GM12878 (cell line): ENCODE results near the gene SLC22A23. TPM values are rescaled to one million over a fixed set of nuclear protein-coding genes. Genes with fewer than 3 reads are reported as not detected.

Source experiments
- ATAC-seq: fragments of 200-7000 bp; cut with Tn5 transposase; 3 replicates; pipeline ENCODE4 v1.9.1; 2020; ENCODE audit warnings: mild to moderate bottlenecking, moderate library complexity
- BruUV-seq: library from RNA; stranded (reverse); fragments of 400-500 nt; replicated peaks from 2 replicates; lab custom pipeline; 2021; lab: Mats Ljungman, UMichigan
- CTCF ChIA-PET: fragments of 300-600 bp; sonication (Branson Sonifier 250); formaldehyde crosslinking; extraction: SDS; loops from one replicate; lab custom pipeline; 2021; ENCODE audit warnings: inconsistent platforms; lab: Yijun Ruan, JAX
- POLR2A ChIA-PET: fragments of 350-600 bp; formaldehyde crosslinking; extraction: SDS; loops from one replicate; lab custom pipeline; 2021; ENCODE audit warnings: inconsistent platforms; lab: Charles Lee
- RAD21 ChIA-PET: fragments of 300-600 bp; sonication (Branson Sonifier 250); formaldehyde crosslinking; loops from one replicate; lab custom pipeline; 2023; ENCODE audit warnings: antibody characterized with exemption; ENCODE audit not compliant: unreplicated experiment; lab: Charles Lee
- SMC1A ChIA-PET: fragments of 300-600 bp; sonication (Branson Sonifier 250); formaldehyde crosslinking; loops from one replicate; lab custom pipeline; 2023; ENCODE audit not compliant: unreplicated experiment, uncharacterized antibody; lab: Charles Lee
- DNase-seq: peaks from one replicate; pipeline ENCODE4 v3.0.0-alpha.2; 2011; ENCODE audit warnings: low read depth, low spot score
- FAIRE-seq: peaks from 3 replicates; lab custom pipeline; 2011; peaks lifted over from hg19 to GRCh38; lab: Jason Lieb, UNC
- H2AFZ ChIP-seq: 2 replicates; pipeline ENCODE4 v1.6.0; 2011; ENCODE audit warnings: low read depth, low read length, control low read depth; ENCODE audit not compliant: control insufficient read depth
- H3K27ac ChIP-seq: 2 replicates; pipeline ENCODE4 v1.5.1; 2011; ENCODE audit warnings: control low read depth; ENCODE audit not compliant: control insufficient read depth, insufficient read depth
- H3K27me3 ChIP-seq, 2 experiments: replicated peaks in 1 of 2; 2 replicates each; pipeline versions ENCODE4 v1.6.0 to v1.6.1; 2011; ENCODE audit warnings: low read length in 1 of 2; ENCODE audit not compliant: control insufficient read depth in 2 of 2, insufficient read depth in 2 of 2
- H3K36me3 ChIP-seq, 2 experiments: 2 replicates each; pipeline ENCODE4 v1.5.1; 2011; ENCODE audit warnings: low read length in 1 of 2; ENCODE audit not compliant: control insufficient read depth in 2 of 2, insufficient read depth in 2 of 2
- H3K4me1 ChIP-seq: 2 replicates; pipeline ENCODE4 v1.6.1; 2011; ENCODE audit warnings: mild to moderate bottlenecking, low read length, moderate library complexity, mixed read lengths; ENCODE audit not compliant: control insufficient read depth, insufficient read depth
- H3K4me2 ChIP-seq: 2 replicates; pipeline ENCODE4 v1.6.0; 2011; ENCODE audit warnings: control low read depth; ENCODE audit not compliant: control insufficient read depth, insufficient read depth
- H3K4me3 ChIP-seq: fragments of 200-600 bp; sonication (generic); 2 replicates; pipeline ENCODE4 v1.5.1; 2016
- H3K79me2 ChIP-seq: 2 replicates; pipeline ENCODE4 v1.6.0; 2011; ENCODE audit warnings: low read length; ENCODE audit not compliant: control insufficient read depth, insufficient read depth
- H3K9ac ChIP-seq: 2 replicates; pipeline ENCODE4 v1.8.0; 2011; ENCODE audit warnings: low read length, control low read depth, mixed read lengths; ENCODE audit not compliant: control insufficient read depth, insufficient read depth
- H3K9me3 ChIP-seq: replicated peaks from 3 replicates; pipeline ENCODE4 v1.5.1; 2011; ENCODE audit warnings: mild to moderate bottlenecking, low read length; ENCODE audit not compliant: control insufficient read depth, insufficient read depth
- H4K20me1 ChIP-seq: 2 replicates; pipeline ENCODE4 v1.6.0; 2011; ENCODE audit not compliant: control insufficient read depth, insufficient read depth
- ASH2L ChIP-seq: fragments of 300-600, 200-600 bp; sonication (generic); IDR thresholded peaks from 2 replicates; pipeline ENCODE4 v1.6.1; 2017; ENCODE audit warnings: low read depth, mild to moderate bottlenecking, borderline replicate concordance
- CREB1 ChIP-seq: IDR thresholded peaks from 2 replicates; pipeline ENCODE4 v1.6.1; 2012; ENCODE audit warnings: low read depth, mild to moderate bottlenecking, inconsistent platforms
- EGR1 ChIP-seq, 2 experiments: IDR thresholded peaks; 1 replicate in 1 of 2; 2 replicates in 1 of 2; pipeline ENCODE4 v1.6.1; 2011 to 2012; ENCODE audit warnings: low read depth in 2 of 2, low read length in 2 of 2, borderline replicate concordance in 1 of 2, mild to moderate bottlenecking in 1 of 2, moderate library complexity in 1 of 2
- SREBF1 ChIP-seq: IDR thresholded peaks from 2 replicates; pipeline ENCODE4 v1.6.1; 2012; ENCODE audit warnings: mild to moderate bottlenecking, low read length
- STAT3 ChIP-seq: IDR thresholded peaks from 2 replicates; pipeline ENCODE4 v1.6.1; 2011; ENCODE audit warnings: low read depth, low read length, improper control_type of control experiment
- WGBS: methylation state at CpG from one replicate; pipeline ENCODE4 v1.1.6; 2016; ENCODE audit warnings: low lambda C conversion rate; ENCODE audit not compliant: insufficient replicate concordance, insufficient coverage; ENCODE audit errors: missing lambda C conversion rate; 5-methylcytosine and 5-hydroxymethylcytosine counted together
- in situ Hi-C: fragments of 300-500 bp; cut with MboI; formaldehyde crosslinking; loops from 9 replicates; pipeline ENCODE4 v1.14.3; 2018; ENCODE audit warnings: mixed read lengths
- intact Hi-C: fragments of 100-400 bp; cut with micrococcal nuclease; formaldehyde crosslinking; loops from one replicate; pipeline ENCODE4 v1.14.2; 2022; ENCODE audit not compliant: unreplicated experiment
- polyA plus RNA-seq, 11 experiments: library from polyadenylated mRNA; depleted of rRNA in 4 of 11; unstranded in 6 of 11; stranded (reverse) in 5 of 11; fragments of >200 nt; fragmentation: Nextera tagmentation in 4 of 11; fragmentation: Illumina TruSeq in 1 of 11; extraction: Ambion mirVana in 4 of 11; extraction: Trizol in 1 of 11; gene quantifications; 1 replicate in 1 of 11; 2 replicates in 10 of 11; pipeline versions ENCODE4 v1.2.1 to v1.2.3, GENCODE V29; 2011 to 2016; ENCODE audit warnings: inconsistent platforms in 2 of 11, missing spikeins in 2 of 11, low read depth in 1 of 11
- total RNA-seq, 4 experiments: library from RNA; depleted of rRNA in 3 of 4; stranded (reverse); fragments of >200 nt in 3 of 4; fragmentation: Illumina TruSeq in 1 of 4; extraction: Trizol in 1 of 4; gene quantifications; 2 replicates each; pipeline versions ENCODE4 v1.2.1 to v1.2.3, GENCODE V29; 2013 to 2021
- TF ChIP-seq, protein P1 (sequence below): IDR thresholded peaks from 2 replicates; pipeline ENCODE4 v1.6.1; 2012; ENCODE audit warnings: low read depth, low read length, improper control_type of control experiment
- TF ChIP-seq, protein P2 (sequence below): IDR thresholded peaks from 2 replicates; pipeline ENCODE4 v1.6.1; 2011; ENCODE audit warnings: low read depth, low read length, improper control_type of control experiment, borderline replicate concordance
- TF ChIP-seq, protein P3 (sequence below): fragments of 450-650 bp; conservative IDR thresholded peaks from 2 replicates; pipeline ENCODE4 v1.6.1; 2017; ENCODE audit warnings: mild to moderate bottlenecking, moderate library complexity
- TF ChIP-seq, protein P4 (sequence below): fragments of 450-650 bp; IDR thresholded peaks from 2 replicates; pipeline ENCODE4 v1.6.1; 2016; ENCODE audit warnings: mild to moderate bottlenecking, moderate library complexity, borderline replicate concordance

Gene SLC22A23
- total and polyA plus RNA-seq, 10 of the 15 experiments (the other 5 are each of a cell fraction or from before 2014, with no cell fraction given): 0.20 to 2.4 (median 0.74) TPM

DNA sequence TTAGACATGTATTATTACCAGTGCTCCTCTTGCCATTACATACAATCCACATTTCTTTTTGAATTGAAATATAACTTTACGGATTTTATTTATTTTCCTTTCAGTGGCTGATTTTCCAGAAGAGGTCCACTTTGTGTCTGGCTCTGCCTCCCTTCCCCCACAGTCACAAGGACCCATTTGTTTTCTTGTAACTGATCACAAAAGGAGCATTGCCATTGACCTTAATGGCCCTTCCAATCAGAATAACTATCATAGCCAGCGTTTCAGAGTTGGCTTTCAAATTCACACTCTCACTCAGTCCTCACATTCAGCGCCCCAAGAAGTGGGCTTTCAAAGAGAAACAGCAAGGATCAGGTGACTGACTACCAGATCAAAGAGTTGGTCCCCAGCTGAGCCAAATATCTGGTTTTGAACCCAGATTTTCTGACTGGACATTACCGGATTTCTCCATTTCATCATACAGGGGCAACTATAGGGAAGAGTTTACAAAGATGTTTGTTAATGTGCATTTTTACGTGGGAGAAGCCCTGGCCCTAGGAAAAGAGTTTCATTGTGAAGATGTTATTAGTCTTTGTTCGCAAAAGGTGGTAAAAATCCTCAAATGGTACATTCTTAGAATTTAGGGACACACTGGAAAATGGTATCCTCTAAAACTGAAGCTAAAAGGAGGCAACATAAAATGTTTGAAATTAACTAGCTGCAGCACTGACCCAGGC, 2.0 kb upstream of the SLC22A23 start:
- DNase-seq (no peak), FAIRE-seq (no peak), ATAC-seq (no peak)
- H3K27ac ChIP-seq: no peak overlapping the region
- BruUV-seq: no TSS peak
- TF ChIP-seq CREB1: no peak
- TF ChIP-seq, protein P1, sequence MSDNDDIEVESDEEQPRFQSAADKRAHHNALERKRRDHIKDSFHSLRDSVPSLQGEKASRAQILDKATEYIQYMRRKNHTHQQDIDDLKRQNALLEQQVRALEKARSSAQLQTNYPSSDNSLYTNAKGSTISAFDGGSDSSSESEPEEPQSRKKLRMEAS: no peak
- no peak for TF ChIP-seq SREBF1
- TF ChIP-seq STAT3: no peak
- no peak for TF ChIP-seq ASH2L
- TF ChIP-seq, protein P2, sequence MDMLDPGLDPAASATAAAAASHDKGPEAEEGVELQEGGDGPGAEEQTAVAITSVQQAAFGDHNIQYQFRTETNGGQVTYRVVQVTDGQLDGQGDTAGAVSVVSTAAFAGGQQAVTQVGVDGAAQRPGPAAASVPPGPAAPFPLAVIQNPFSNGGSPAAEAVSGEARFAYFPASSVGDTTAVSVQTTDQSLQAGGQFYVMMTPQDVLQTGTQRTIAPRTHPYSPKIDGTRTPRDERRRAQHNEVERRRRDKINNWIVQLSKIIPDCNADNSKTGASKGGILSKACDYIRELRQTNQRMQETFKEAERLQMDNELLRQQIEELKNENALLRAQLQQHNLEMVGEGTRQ: no peak
- TF ChIP-seq EGR1 (IDR thresholded peaks at IDR 0.05; ENCODE audit: borderline replicate concordance in 1 of 2, low read depth in 2 of 2, low read length in 2 of 2): no peak
- TF ChIP-seq, protein P3, sequence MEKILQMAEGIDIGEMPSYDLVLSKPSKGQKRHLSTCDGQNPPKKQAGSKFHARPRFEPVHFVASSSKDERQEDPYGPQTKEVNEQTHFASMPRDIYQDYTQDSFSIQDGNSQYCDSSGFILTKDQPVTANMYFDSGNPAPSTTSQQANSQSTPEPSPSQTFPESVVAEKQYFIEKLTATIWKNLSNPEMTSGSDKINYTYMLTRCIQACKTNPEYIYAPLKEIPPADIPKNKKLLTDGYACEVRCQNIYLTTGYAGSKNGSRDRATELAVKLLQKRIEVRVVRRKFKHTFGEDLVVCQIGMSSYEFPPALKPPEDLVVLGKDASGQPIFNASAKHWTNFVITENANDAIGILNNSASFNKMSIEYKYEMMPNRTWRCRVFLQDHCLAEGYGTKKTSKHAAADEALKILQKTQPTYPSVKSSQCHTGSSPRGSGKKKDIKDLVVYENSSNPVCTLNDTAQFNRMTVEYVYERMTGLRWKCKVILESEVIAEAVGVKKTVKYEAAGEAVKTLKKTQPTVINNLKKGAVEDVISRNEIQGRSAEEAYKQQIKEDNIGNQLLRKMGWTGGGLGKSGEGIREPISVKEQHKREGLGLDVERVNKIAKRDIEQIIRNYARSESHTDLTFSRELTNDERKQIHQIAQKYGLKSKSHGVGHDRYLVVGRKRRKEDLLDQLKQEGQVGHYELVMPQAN: no peak
- TF ChIP-seq, protein P4, sequence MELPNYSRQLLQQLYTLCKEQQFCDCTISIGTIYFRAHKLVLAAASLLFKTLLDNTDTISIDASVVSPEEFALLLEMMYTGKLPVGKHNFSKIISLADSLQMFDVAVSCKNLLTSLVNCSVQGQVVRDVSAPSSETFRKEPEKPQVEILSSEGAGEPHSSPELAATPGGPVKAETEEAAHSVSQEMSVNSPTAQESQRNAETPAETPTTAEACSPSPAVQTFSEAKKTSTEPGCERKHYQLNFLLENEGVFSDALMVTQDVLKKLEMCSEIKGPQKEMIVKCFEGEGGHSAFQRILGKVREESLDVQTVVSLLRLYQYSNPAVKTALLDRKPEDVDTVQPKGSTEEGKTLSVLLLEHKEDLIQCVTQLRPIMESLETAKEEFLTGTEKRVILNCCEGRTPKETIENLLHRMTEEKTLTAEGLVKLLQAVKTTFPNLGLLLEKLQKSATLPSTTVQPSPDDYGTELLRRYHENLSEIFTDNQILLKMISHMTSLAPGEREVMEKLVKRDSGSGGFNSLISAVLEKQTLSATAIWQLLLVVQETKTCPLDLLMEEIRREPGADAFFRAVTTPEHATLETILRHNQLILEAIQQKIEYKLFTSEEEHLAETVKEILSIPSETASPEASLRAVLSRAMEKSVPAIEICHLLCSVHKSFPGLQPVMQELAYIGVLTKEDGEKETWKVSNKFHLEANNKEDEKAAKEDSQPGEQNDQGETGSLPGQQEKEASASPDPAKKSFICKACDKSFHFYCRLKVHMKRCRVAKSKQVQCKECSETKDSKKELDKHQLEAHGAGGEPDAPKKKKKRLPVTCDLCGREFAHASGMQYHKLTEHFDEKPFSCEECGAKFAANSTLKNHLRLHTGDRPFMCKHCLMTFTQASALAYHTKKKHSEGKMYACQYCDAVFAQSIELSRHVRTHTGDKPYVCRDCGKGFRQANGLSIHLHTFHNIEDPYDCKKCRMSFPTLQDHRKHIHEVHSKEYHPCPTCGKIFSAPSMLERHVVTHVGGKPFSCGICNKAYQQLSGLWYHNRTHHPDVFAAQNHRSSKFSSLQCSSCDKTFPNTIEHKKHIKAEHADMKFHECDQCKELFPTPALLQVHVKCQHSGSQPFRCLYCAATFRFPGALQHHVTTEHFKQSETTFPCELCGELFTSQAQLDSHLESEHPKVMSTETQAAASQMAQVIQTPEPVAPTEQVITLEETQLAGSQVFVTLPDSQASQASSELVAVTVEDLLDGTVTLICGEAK: no peak
- no peaks in the 10 kb centered on the region for H4K20me1 ChIP-seq
- H3K9me3 ChIP-seq: no peaks in the 10 kb centered on the region
- RAD21 ChIA-PET: interaction anchor here (0.9 to 1.2 kb wide), 2 partner anchors 39 to 273 kb away, joined by 3 to 5 read pairs; no protein-coding TSS in a partner anchor
- SMC1A ChIA-PET: interaction anchor here (0.6 to 3.0 kb wide), 10 partner anchors 15 to 271 kb away, joined by 3 to 10 read pairs (median 4); no protein-coding TSS in a partner anchor
- no peak overlapping the region for H2AFZ ChIP-seq
- H3K4me3 ChIP-seq: no peak overlapping the region
- no peaks in the 10 kb centered on the region for H3K4me1 ChIP-seq
- 23% methylated on average over 6 of the region's 6 CpGs for WGBS
- intact Hi-C loops (loop anchor here (5.0 kb wide), 1 partner anchor 273 kb away; no protein-coding TSS in a partner anchor), in situ Hi-C loops (no loop called here)
- no peak overlapping the region for H3K4me2 ChIP-seq
- POLR2A ChIA-PET: interaction anchor here (1.0 kb wide), 1 partner anchor 563 kb away, joined by 6 read pairs; no protein-coding TSS in a partner anchor
- no peaks in the 10 kb centered on the region for H3K79me2 ChIP-seq
- no peak overlapping the region for H3K9ac ChIP-seq
- peaks cover 7 to 14% of the 10 kb centered on the region in 2 experiments; a peak in 3 of 4 replicates for H3K27me3 ChIP-seq
- H3K36me3 ChIP-seq: no peaks in the 10 kb centered on the region
- CTCF ChIA-PET: interaction anchor here (0.8 to 2.5 kb wide), 9 partner anchors 13 to 179 kb away, joined by 3 to 9 read pairs (median 4); no protein-coding TSS in a partner anchor
